Vagina (tissue), 2 donors: ENCODE measurements around the gene NPTX1.

Experiments
- CTCF ChIP-seq, 3 experiments: fragments of 450-650 bp in 2 of 3; fragments of 200-600 bp in 1 of 3; sonication (generic) in 1 of 3; IDR thresholded peaks; one replicate each; pipeline ENCODE4 v1.5.1; 2017 to 2019; ENCODE audit warnings: antibody characterized with exemption in 3 of 3, mild to moderate bottlenecking in 2 of 3, moderate library complexity in 2 of 3
- POLR2A ChIP-seq, 2 donors: fragments of 450-650 bp; IDR thresholded peaks; one replicate each; pipeline ENCODE4 v1.6.1; 2017; ENCODE audit warnings: antibody characterized with exemption in 2 of 2, mild to moderate bottlenecking in 2 of 2, moderate library complexity in 2 of 2
- POLR2AphosphoS5 ChIP-seq, 2 donors: sonication (generic); formaldehyde crosslinking; IDR thresholded peaks; one replicate each; pipeline ENCODE4 v1.9.0; 2017; ENCODE audit warnings: antibody characterized with exemption in 2 of 2, mild to moderate bottlenecking in 2 of 2, low read depth in 1 of 2; ENCODE audit not compliant: insufficient read depth in 1 of 2

DNA sequence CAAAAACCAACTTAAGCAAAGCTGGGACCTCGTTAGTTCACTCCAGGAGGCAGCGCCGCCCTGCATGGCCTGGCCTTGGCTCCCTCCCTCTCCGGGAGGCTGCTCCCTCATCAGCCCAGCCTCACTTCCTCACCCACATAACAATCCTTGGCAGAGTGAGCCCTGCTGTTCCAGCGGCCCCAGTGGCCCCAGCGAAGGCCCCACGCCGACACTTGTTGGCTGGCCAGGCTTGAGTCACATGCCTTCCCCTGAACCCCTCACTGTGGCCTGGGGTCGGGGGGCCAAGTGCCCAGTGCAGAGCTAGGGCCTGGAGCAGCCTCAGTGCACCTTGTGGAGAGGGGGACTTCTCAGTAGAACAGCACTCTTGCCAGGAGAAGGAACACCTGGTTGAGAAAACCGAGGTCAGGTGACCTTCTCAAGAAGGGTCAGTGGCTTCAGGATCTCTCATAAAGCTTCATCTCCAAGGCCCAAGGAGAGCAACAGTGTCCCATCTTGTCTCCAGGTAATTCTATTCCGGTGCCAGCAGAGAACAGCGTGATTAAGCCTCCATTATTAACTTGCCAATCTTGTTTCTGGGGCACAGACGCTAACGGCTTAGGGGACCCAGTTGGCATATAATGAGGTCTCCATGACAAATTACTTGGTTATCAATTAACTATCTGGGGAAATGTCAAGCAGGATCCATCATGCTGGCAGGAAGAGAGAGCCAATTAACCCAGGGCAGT is 34.6 kb downstream of the NPTX1 start:
- TF ChIP-seq POLR2A (IDR thresholded peaks at IDR 0.05) (no peak), CTCF (IDR thresholded peaks at IDR 0.05) (no peak), POLR2AphosphoS5 (IDR thresholded peaks at IDR 0.05; ENCODE audit: insufficient read depth in 1 of 2, low read depth in 1 of 2) (no peak)
